SH-SY5Y (cell line): ENCODE results near the gene SPSB1.

Experiments used
- GATA2 ChIP-seq: IDR thresholded peaks from 2 replicates; pipeline ENCODE4 v1.6.1; 2011; ENCODE audit warnings: mild to moderate bottlenecking, low read depth, low read length
- GATA3 ChIP-seq: IDR thresholded peaks from 2 replicates; pipeline ENCODE4 v1.6.1; 2011; ENCODE audit warnings: low read depth, mild to moderate bottlenecking, low read length, moderate library complexity

- TF ChIP-seq GATA3 (no peak), GATA2 (no peak)
These were observed 24.4 kb downstream of the SPSB1 start for GRCh38 chr1:9317072-9317471.
